Naive thymus-derived CD4-positive, alpha-beta T cell (primary cell): ENCODE results near the gene LAMA5. TPM values are rescaled to one million over a fixed set of nuclear protein-coding genes. Genes with fewer than 3 reads are reported as not detected.

Experiments used
- ATAC-seq: fragments of 150-1000 bp; cut with Tn5 transposase; 2 replicates; pipeline ENCODE4 v1.10.0; 2021; ENCODE audit warnings: mild to moderate bottlenecking, moderate library complexity
- CTCF ChIA-PET: fragments of 350-600 bp; sonication (Branson Sonifier 250); formaldehyde crosslinking; loops from one replicate; lab custom pipeline; 2021; ENCODE audit warnings: antibody characterized with exemption; lab: Charles Lee
- POLR2A ChIA-PET: fragments of 350-600 bp; sonication (Branson Sonifier 250); formaldehyde crosslinking; loops from one replicate; lab custom pipeline; 2021; ENCODE audit warnings: antibody characterized with exemption, inconsistent platforms; lab: Charles Lee
- DNase-seq, 9 donors: peaks; one replicate each; pipeline versions ENCODE4 v3.0.0 to v3.0.0-alpha.2; 2020 to 2022; ENCODE audit warnings: mixed read lengths in 1 of 9
- H3K27ac ChIP-seq: one replicate; pipeline ENCODE4 v1.7.0; 2013; ENCODE audit warnings: mild to moderate bottlenecking, low read depth, low read length, moderate library complexity
- H3K27me3 ChIP-seq, 2 donors: one replicate each; pipeline ENCODE4 v1.7.0; 2013; ENCODE audit warnings: low read length in 2 of 2, mild to moderate bottlenecking in 2 of 2, moderate library complexity in 2 of 2; ENCODE audit not compliant: control insufficient read depth in 2 of 2, insufficient read depth in 2 of 2
- H3K36me3 ChIP-seq, 3 experiments: 1 replicate in 2 of 3; 2 replicates in 1 of 3; pipeline ENCODE4 v1.7.0; 2013; ENCODE audit warnings: low read length in 3 of 3, mild to moderate bottlenecking in 3 of 3, moderate library complexity in 1 of 3; ENCODE audit not compliant: insufficient read depth in 3 of 3, control insufficient read depth in 2 of 3
- H3K4me1 ChIP-seq, 2 donors: one replicate each; pipeline ENCODE4 v1.7.0; 2013; ENCODE audit warnings: low read length in 2 of 2, mild to moderate bottlenecking in 2 of 2, moderate library complexity in 1 of 2; ENCODE audit not compliant: control insufficient read depth in 2 of 2, insufficient read depth in 2 of 2
- H3K4me3 ChIP-seq: 2 replicates; pipeline ENCODE4 v1.7.0; 2013; ENCODE audit warnings: mild to moderate bottlenecking, low read length
- H3K9me3 ChIP-seq, 3 experiments: 1 replicate in 2 of 3; 2 replicates in 1 of 3; pipeline ENCODE4 v1.7.0; 2013; ENCODE audit warnings: low read length in 3 of 3; ENCODE audit not compliant: control insufficient read depth in 2 of 3
- H3K27ac Mint-ChIP-seq, 9 donors: one replicate each; pipeline ENCODE4 v1.8.0; 2020 to 2022; ENCODE audit warnings: mixed read lengths in 9 of 9, mild to moderate bottlenecking in 8 of 9, moderate library complexity in 5 of 9, inconsistent platforms in 2 of 9
- H3K27me3 Mint-ChIP-seq, 5 donors: one replicate each; pipeline ENCODE4 v1.8.0; 2021 to 2022; ENCODE audit warnings: mixed read lengths in 5 of 5, mild to moderate bottlenecking in 1 of 5
- H3K36me3 Mint-ChIP-seq, 5 donors: one replicate each; pipeline ENCODE4 v1.8.0; 2020 to 2022; ENCODE audit warnings: mixed read lengths in 5 of 5, mild to moderate bottlenecking in 3 of 5, inconsistent platforms in 1 of 5
- H3K4me1 Mint-ChIP-seq, 7 donors: one replicate each; pipeline ENCODE4 v1.8.0; 2020 to 2022; ENCODE audit warnings: mixed read lengths in 7 of 7, mild to moderate bottlenecking in 3 of 7, inconsistent platforms in 1 of 7
- H3K4me3 Mint-ChIP-seq, 10 donors: one replicate each; pipeline ENCODE4 v1.8.0; 2020 to 2022; ENCODE audit warnings: mild to moderate bottlenecking in 10 of 10, mixed read lengths in 10 of 10, moderate library complexity in 6 of 10, inconsistent platforms in 2 of 10
- H3K9me3 Mint-ChIP-seq, 11 donors: one replicate each; pipeline ENCODE4 v1.8.0; 2020 to 2022; ENCODE audit warnings: mixed read lengths in 11 of 11, mild to moderate bottlenecking in 4 of 11, inconsistent platforms in 1 of 11, moderate library complexity in 1 of 11
- intact Hi-C, 2 donors: fragments of 100-400 bp; cut with micrococcal nuclease; formaldehyde crosslinking; loops; one replicate each; pipeline ENCODE4 v1.15.1; 2023
- polyA plus RNA-seq, 2 donors: library from polyadenylated mRNA; unstranded; fragments of 300-500 nt; fragmentation: Illumina TruSeq; gene quantifications; one replicate each; pipeline ENCODE4 v1.2.3, GENCODE V29; 2021
- total RNA-seq, 6 experiments: library from RNA in 5 of 6; stranded (reverse) in 5 of 6; gene quantifications; 1 replicate in 5 of 6; 2 replicates in 1 of 6; pipeline ENCODE4 v1.2.3 and lab custom pipeline; 2021 to 2026

The LAMA5 gene
- total and polyA plus RNA-seq, 7 experiments from 2014 or later, result 0.05 to 1.3 (median 0.57) TPM; not detected in 2

DNA sequence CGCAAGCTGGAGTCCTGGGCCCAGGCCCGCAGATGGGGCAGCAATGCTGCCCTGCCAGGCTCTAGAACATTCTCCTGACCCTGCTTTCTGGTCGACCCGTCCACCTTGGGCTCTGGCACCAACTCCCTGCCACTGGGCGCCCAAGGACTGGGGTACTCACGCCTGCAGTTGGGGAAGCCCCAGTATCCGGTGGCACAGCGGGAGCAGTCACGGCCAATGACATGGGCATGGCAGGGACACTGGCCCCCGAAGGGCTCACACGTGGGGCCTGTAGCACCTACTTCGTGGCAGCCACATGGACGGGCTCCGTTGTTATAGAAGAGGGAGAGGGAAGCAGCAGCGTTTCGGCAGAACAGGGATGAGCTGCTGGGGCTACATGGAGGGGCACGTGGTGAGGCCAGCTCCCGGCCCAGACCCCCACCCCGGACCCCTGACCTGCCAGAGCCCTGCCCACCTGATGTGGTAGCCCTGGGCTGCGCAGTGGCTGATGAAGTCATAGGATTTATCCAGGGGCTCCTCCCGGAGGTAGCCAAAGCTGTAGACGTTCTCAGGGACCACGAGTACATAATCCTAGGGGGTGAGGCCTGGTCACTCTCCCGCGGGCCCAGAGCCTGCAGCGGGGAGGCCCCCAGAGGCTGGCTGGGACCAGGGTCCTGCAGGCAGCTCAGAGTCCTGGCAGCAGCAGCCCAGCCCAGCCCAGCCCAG is 38.3 kb downstream of the LAMA5 start:
- Mint-ChIP-seq H3K4me1 (peaks cover 0 to 3% (median 0%) of the 10 kb centered on the region in 7 donors), H3K9me3 (peaks cover 0 to 2% (median 0%) of the 10 kb centered on the region in 11 donors), H3K36me3 (no peaks in the 10 kb centered on the region), H3K27ac (peak overlapping the region in 1 of 9 donors; percentile 51), H3K27me3 (no peaks in the 10 kb centered on the region), H3K4me3 (no peak overlapping the region)
- ATAC-seq (no peak), DNase-seq (no peak)
- ChIA-PET CTCF (no interaction called here), POLR2A (no interaction called here)
- Histone ChIP-seq H3K9me3 (no peaks in the 10 kb centered on the region), H3K27ac (no peak overlapping the region), H3K27me3 (no peaks in the 10 kb centered on the region), H3K4me1 (no peaks in the 10 kb centered on the region), H3K36me3 (no peaks in the 10 kb centered on the region), H3K4me3 (no peak overlapping the region)
- intact Hi-C loops, result no loop called here

- H3K4me3 ChIP-seq, result no peak overlapping the region
- ChIA-PET POLR2A (no interaction called here), CTCF (no interaction called here)
- no peaks in the 10 kb centered on the region for H3K9me3 ChIP-seq
- H3K9me3 Mint-ChIP-seq, result peaks cover 0 to 2% (median 0%) of the 10 kb centered on the region in 11 donors
- H3K27me3 Mint-ChIP-seq, result no peaks in the 10 kb centered on the region
- DNase-seq (no peak), ATAC-seq (no peak)
- H3K36me3 Mint-ChIP-seq, result no peaks in the 10 kb centered on the region
- no peaks in the 10 kb centered on the region for H3K36me3 ChIP-seq
- H3K27ac ChIP-seq, result no peak overlapping the region
- no peaks in the 10 kb centered on the region for H3K27me3 ChIP-seq
- no peak overlapping the region for H3K27ac Mint-ChIP-seq
- intact Hi-C loops, result no loop called here
- H3K4me3 Mint-ChIP-seq, result no peak overlapping the region
- no peaks in the 10 kb centered on the region for H3K4me1 ChIP-seq
- peaks cover 0 to 3% (median 0%) of the 10 kb centered on the region in 7 donors for H3K4me1 Mint-ChIP-seq
These were observed 39.2 kb downstream of the LAMA5 start for GRCh38 chr20:62327726-62328495.

DNA sequence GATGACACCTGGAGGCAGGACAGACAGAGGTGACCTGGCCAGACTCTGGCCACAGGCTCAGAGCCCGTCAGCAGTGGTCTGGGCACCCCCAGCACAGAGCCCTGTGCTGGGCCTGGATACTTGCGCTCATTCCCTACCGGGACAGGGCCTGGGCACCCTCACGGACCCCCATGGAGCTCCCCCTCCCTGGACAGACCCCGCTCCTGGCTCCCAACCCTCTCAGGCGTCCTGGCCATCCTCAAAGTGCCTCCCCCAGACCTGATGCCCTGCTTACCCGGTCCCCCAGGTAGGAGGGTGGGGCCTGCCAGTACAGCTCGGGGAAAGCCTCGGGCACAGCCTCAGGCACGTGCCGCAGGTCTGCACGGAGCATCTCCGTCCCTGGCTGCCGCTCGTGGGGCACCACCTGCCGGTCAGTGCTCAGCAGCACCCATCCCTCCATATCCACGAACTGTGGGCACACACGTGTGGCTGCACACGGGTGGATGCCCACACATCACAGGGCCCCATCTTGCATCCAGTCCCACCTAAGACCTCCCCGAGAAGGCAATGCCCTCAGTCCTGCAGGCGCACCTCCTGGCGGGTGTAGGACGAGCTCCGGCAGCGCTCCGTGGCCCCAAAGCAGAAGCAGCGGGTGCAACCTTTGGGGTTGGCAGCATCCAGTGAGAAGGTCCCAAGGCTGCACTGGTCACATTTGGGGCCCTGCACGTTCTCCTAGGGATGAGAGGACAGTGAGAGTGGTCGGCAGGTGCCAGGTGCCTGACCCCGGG is 40.0 kb downstream of the LAMA5 start:
- Histone ChIP-seq H3K4me1 (no peaks in the 10 kb centered on the region), H3K9me3 (no peaks in the 10 kb centered on the region), H3K4me3 (no peak overlapping the region), H3K36me3 (no peaks in the 10 kb centered on the region), H3K27me3 (no peaks in the 10 kb centered on the region), H3K27ac (no peak overlapping the region)
- DNase-seq (no peak), ATAC-seq (no peak)
- Mint-ChIP-seq H3K4me1 (peaks cover 0 to 3% (median 0%) of the 10 kb centered on the region in 7 donors), H3K9me3 (peaks cover 0 to 2% (median 0%) of the 10 kb centered on the region in 11 donors), H3K4me3 (no peak overlapping the region), H3K27me3 (no peaks in the 10 kb centered on the region), H3K27ac (no peak overlapping the region), H3K36me3 (no peaks in the 10 kb centered on the region)
- ChIA-PET CTCF (no interaction called here), POLR2A (no interaction called here)
- intact Hi-C loops, result no loop called here

DNA sequence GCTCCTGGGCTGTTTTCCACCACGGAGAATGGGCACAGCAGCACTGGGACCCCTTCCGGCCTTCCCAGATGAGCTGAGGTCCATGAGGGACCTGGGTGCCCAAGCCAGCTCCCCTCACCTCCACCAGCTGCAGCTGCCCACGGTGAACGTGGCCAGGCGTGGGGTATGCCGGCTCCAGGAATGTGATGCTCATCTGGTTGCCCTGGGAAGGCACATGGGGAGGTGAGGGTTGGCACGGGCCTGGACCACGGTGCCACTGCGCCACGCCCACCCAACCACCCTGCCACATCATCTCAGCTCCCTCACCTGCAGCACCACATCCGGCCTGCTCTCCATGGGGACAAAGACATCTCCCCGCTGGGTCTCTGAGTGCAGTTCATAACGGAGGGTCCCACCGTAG is 40.6 kb downstream of the LAMA5 start:
- H3K4me1 Mint-ChIP-seq, result peaks cover 0 to 3% (median 0%) of the 10 kb centered on the region in 7 donors
- intact Hi-C loops, result no loop called here
- no peak for DNase-seq

DNA sequence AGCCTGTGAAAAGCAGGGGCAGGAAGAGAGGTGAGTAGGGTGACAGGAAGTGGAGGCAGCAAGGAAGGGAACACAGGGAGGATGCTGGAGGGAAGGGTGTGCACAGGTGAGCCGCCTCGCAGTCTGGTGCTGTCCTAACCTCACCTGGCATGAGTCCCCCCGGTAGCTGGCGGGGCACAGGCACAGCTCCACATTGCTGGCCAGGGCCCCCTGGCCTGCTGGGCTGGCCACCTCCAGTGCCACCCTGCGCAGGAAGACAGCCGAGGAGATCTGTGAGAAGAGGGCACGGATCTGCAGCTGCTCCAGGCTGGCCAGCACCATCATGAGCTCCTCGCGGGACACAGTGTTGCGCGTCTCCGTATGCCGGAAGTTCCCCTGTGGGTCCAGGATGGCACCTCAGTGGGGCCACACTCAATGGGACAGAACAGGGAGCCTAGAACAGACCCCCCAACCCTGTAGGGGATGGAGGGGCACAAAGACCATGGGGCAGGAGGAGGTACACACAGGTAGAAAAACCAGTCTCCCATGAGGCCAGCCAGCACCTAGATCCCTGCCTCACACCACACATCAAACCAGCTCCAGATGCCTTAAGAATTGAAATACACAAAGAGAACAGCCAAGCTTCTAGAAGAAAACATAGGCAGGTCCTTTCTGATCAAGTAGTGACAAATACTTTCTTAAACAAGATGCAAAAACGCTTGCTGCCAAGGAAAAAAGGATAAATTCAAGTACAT is 41.8 kb downstream of the LAMA5 start:
- ChIA-PET CTCF (no interaction called here), POLR2A (no interaction called here)
- Histone ChIP-seq H3K27me3 (no peaks in the 10 kb centered on the region), H3K9me3 (no peaks in the 10 kb centered on the region), H3K4me3 (no peak overlapping the region), H3K27ac (no peak overlapping the region), H3K36me3 (no peaks in the 10 kb centered on the region), H3K4me1 (no peaks in the 10 kb centered on the region)
- Mint-ChIP-seq H3K9me3 (peaks cover 0 to 2% (median 0%) of the 10 kb centered on the region in 11 donors), H3K36me3 (no peaks in the 10 kb centered on the region), H3K4me3 (no peak overlapping the region), H3K27ac (no peak overlapping the region), H3K27me3 (no peaks in the 10 kb centered on the region), H3K4me1 (peaks cover 0 to 6% (median 0%) of the 10 kb centered on the region in 7 donors)
- DNase-seq, result peak in 1 of 9 donors; percentile 4
- intact Hi-C loops, result no loop called here
- no peak for ATAC-seq

More for the DNA sequence above, 40.6 kb downstream of the LAMA5 start:
- Histone ChIP-seq H3K9me3 (no peaks in the 10 kb centered on the region), H3K27me3 (no peaks in the 10 kb centered on the region), H3K4me1 (no peaks in the 10 kb centered on the region), H3K27ac (no peak overlapping the region), H3K36me3 (no peaks in the 10 kb centered on the region), H3K4me3 (no peak overlapping the region)
- no peak overlapping the region for H3K27ac Mint-ChIP-seq
- CTCF ChIA-PET, result no interaction called here
- H3K9me3 Mint-ChIP-seq, result peaks cover 0 to 2% (median 0%) of the 10 kb centered on the region in 11 donors
- no peaks in the 10 kb centered on the region for H3K36me3 Mint-ChIP-seq
- no peak overlapping the region for H3K4me3 Mint-ChIP-seq
- no peaks in the 10 kb centered on the region for H3K27me3 Mint-ChIP-seq
- no peak for ATAC-seq
- POLR2A ChIA-PET, result no interaction called here
